Central memory CD4-positive, alpha-beta T cell (primary cell): ENCODE data around the gene DHX35.
A peak's percentile ranks its signal among the peaks of the same experiment; 100 is the strongest.

Experiments used
- DNase-seq: peaks from one replicate; pipeline ENCODE4 v3.0.0; 2022

Gene DHX35

GRCh38 chr20:39067526-39068216, 105.5 kb downstream of the DHX35 start:
- no peak for DNase-seq

GRCh38 chr20:39069976-39070375, 107.8 kb downstream of the DHX35 start:
- no peak for DNase-seq

- no peak for DNase-seq
Measured at GRCh38 chr20:39070484-39071231, 108.5 kb downstream of the DHX35 start.

- no peak for DNase-seq
Measured at GRCh38 chr20:39072132-39072531, 110.0 kb downstream of the DHX35 start.

- no peak for DNase-seq
Measured at GRCh38 chr20:39072653-39073052, 110.5 kb downstream of the DHX35 start.

GRCh38 chr20:39075731-39076130, 113.6 kb downstream of the DHX35 start:
- no peak for DNase-seq

GRCh38 chr20:39076958-39077357, 114.8 kb downstream of the DHX35 start:
- no peak for DNase-seq

- DNase-seq: no peak
Measured at GRCh38 chr20:39080326-39080725, 118.2 kb downstream of the DHX35 start.

GRCh38 chr20:39081255-39081654, 119.1 kb downstream of the DHX35 start:
- DNase-seq: peak; percentile 60

- no peak for DNase-seq
Measured at GRCh38 chr20:39082622-39083398, 120.7 kb downstream of the DHX35 start.

GRCh38 chr20:39083761-39084160, 121.6 kb downstream of the DHX35 start:
- DNase-seq: no peak

GRCh38 chr20:39089029-39089428, 126.9 kb downstream of the DHX35 start:
- no peak for DNase-seq
